ENCODE data around the gene PCAT6.

DNA sequence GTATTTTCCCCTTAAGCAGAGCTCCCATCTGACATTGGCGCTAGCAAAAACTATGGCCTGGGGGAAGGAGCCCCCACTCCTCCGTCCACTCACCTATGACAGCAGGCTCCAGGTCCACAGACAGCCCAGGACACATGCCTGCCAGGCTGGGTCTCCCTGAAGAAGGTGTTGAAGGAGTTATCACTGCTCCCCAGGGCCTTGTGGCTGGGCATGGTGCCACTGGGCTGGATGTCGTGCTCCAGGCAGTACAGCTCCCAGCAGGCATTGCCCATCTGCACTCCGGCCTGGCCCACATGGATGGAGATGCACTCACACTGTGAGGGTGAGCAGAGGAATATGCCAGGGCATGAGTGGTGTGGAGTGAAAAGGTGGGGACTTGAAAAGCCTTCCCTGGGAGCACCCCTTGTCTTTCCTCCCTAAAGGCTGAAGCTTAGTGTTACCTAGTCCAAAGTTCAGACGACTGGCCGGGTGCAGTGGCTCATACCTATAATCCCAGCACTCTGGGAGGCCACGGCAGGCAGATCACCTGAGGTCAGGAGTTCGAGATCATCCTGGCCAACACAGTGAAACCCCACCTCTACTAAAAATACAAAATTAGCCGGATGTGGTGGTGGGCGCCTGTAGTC is 48.1 kb downstream of the PCAT6 start:
- TF ChIP-seq, protein P1, sequence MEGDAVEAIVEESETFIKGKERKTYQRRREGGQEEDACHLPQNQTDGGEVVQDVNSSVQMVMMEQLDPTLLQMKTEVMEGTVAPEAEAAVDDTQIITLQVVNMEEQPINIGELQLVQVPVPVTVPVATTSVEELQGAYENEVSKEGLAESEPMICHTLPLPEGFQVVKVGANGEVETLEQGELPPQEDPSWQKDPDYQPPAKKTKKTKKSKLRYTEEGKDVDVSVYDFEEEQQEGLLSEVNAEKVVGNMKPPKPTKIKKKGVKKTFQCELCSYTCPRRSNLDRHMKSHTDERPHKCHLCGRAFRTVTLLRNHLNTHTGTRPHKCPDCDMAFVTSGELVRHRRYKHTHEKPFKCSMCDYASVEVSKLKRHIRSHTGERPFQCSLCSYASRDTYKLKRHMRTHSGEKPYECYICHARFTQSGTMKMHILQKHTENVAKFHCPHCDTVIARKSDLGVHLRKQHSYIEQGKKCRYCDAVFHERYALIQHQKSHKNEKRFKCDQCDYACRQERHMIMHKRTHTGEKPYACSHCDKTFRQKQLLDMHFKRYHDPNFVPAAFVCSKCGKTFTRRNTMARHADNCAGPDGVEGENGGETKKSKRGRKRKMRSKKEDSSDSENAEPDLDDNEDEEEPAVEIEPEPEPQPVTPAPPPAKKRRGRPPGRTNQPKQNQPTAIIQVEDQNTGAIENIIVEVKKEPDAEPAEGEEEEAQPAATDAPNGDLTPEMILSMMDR (IDR thresholded peaks at IDR 0.05) = no peak
- TF ChIP-seq EP300 (IDR thresholded peaks at IDR 0.05) = no peak
